Measurements from ENCODE around the gene UST.
"Not testable (repeated sequence)": the region's sequence is repeated elsewhere in the genome, so short reads cannot be mapped to it uniquely, and the experiment has no call there.

Gene UST

GRCh38 chr6:148736774-148737412, 9.9 kb upstream of the UST start:
- no peak for DNase-seq

GRCh38 chr6:148737806-148738205, 9.0 kb upstream of the UST start:
- no peak for DNase-seq

GRCh38 chr6:148738946-148739821, 7.6 kb upstream of the UST start:
- no peak for DNase-seq

- no peak for DNase-seq
Measured at GRCh38 chr6:148739822-148740128, 7.1 kb upstream of the UST start.

- no peak for DNase-seq
Measured at GRCh38 chr6:148743476-148743875, 3.4 kb upstream of the UST start.

GRCh38 chr6:148745926-148746325, 904 bp upstream of the UST start:
- no peak for DNase-seq

- no peak for DNase-seq
Measured at GRCh38 chr6:148747145-148747470, 278 bp downstream of the UST start.

GRCh38 chr6:148747471-148748165, 788 bp downstream of the UST start:
- DNase-seq: peak; percentile 63

- DNase-seq: no peak
Measured at GRCh38 chr6:148749674-148750073, 2.8 kb downstream of the UST start.

GRCh38 chr6:148750838-148751792, 4.3 kb downstream of the UST start:
- no peak for DNase-seq

GRCh38 chr6:148751793-148752170, 5.0 kb downstream of the UST start:
- no peak for DNase-seq

- not testable (repeated sequence) for DNase-seq
Measured at GRCh38 chr6:148755379-148755778, 8.5 kb downstream of the UST start.

- DNase-seq: no peak
Measured at GRCh38 chr6:148757944-148758480, 11.2 kb downstream of the UST start.

- DNase-seq: no peak
Measured at GRCh38 chr6:148758492-148758891, 11.7 kb downstream of the UST start.

GRCh38 chr6:148760258-148760534, 13.4 kb downstream of the UST start:
- no peak for DNase-seq

- DNase-seq: peak; percentile 36
Measured at GRCh38 chr6:148760568-148761526, 14.0 kb downstream of the UST start.

- DNase-seq: peak; percentile 41
Measured at GRCh38 chr6:148761527-148762011, 14.7 kb downstream of the UST start.

- DNase-seq: no peak
Measured at GRCh38 chr6:148762231-148762630, 15.4 kb downstream of the UST start.

- DNase-seq: not testable (repeated sequence)
Measured at GRCh38 chr6:148764259-148765020, 17.6 kb downstream of the UST start.
